ENCODE results near the gene GNAO1. TPM values are rescaled to one million over a fixed set of nuclear protein-coding genes. Genes with fewer than 3 reads are reported as not detected.

Gene GNAO1
- polyA plus RNA-seq, 1 of the 3 experiments (the other 2 are of a cell fraction) = 0.30 TPM

DNA sequence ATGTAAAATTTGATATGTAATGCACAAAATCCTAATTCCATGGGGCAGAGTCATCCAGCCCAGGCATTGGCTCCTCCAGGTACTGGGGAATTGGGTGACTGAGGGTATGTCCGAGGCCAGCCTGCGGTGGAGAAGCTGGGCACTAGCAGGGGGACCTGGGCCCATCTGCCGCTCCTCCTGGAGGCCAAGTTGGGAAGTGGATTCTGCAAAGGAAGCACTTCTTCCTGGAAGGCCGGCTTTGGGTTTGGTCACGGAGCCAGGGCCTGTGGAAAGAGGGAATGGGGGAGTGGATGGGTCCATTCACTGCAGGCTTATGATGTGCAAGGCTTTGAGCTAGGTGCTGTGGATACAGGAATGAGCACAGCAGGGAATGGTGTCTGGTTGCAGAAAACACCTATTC, 85.8 kb downstream of the GNAO1 start:
- H3K27ac ChIP-seq (ENCODE audit: low read depth in 2 of 2, low read length in 1 of 2) = no peak overlapping the region; a peak in 1 of 4 replicates
- no peak overlapping the region; a peak in 1 of 4 replicates for H3K4me3 ChIP-seq (ENCODE audit: low read depth in 2 of 2, low read length in 1 of 2)
- POLR2A ChIA-PET = interaction anchor here (1.8 kb wide), 1 partner anchor 13 kb away, joined by 8 read pairs; no protein-coding TSS in a partner anchor
- no peaks in the 10 kb centered on the region for H3K27me3 ChIP-seq (ENCODE audit: insufficient read depth)
- H3K9ac ChIP-seq = no peak overlapping the region
- H3K79me2 ChIP-seq (ENCODE audit: insufficient read depth) = no peaks in the 10 kb centered on the region
- H3F3A ChIP-seq (replicated peaks; ENCODE audit: insufficient read depth) = no peaks in the 10 kb centered on the region
- DNase-seq = peak; percentile 55
- no peaks in the 10 kb centered on the region for H3K36me3 ChIP-seq (replicated peaks in 1 of 2; ENCODE audit: control insufficient read depth in 1 of 2, insufficient read depth in 2 of 2, low read length in 1 of 2)
- H3K4me2 ChIP-seq = no peak overlapping the region
- TF ChIP-seq FOSL2 (IDR thresholded peaks at IDR 0.05; ENCODE audit: borderline replicate concordance, low read depth) (no peak), GABPA (IDR thresholded peaks at IDR 0.05; ENCODE audit: low read depth) (no peak), NRF1 (IDR thresholded peaks at IDR 0.05; ENCODE audit: low read depth, low read length) (no peak), RAD21 (IDR thresholded peaks at IDR 0.05; ENCODE audit: low read length) (peak; percentile 48), SMC3 (IDR thresholded peaks at IDR 0.05; ENCODE audit: low read depth, low read length) (peak; percentile 28; the same call in 1 of the 2 replicates), SIN3A (IDR thresholded peaks at IDR 0.05; ENCODE audit: borderline replicate concordance, low read depth, low read length) (no peak), TEAD4 (IDR thresholded peaks at IDR 0.05; ENCODE audit: borderline replicate concordance, insufficient read depth) (no peak), MEF2A (IDR thresholded peaks at IDR 0.05; ENCODE audit: borderline replicate concordance, low read depth) (no peak), JUND (IDR thresholded peaks at IDR 0.05) (no peak), FOXJ3 (CRISPR knock-in tag; IDR thresholded peaks at IDR 0.05) (no peak), MXI1 (IDR thresholded peaks at IDR 0.05; ENCODE audit: low read depth, low read length) (no peak), NFIC (IDR thresholded peaks at IDR 0.05; ENCODE audit: borderline replicate concordance) (no peak), EP300 (IDR thresholded peaks at IDR 0.05; ENCODE audit: borderline replicate concordance in 1 of 2, low read depth in 1 of 2, low read length in 1 of 2) (no peak), TAF1 (IDR thresholded peaks at IDR 0.05; ENCODE audit: borderline replicate concordance, low read depth, low read length) (no peak), ELF1 (IDR thresholded peaks at IDR 0.05) (no peak), FOXM1 (IDR thresholded peaks at IDR 0.05; ENCODE audit: low read depth) (no peak)
- TF ChIP-seq, protein P1, sequence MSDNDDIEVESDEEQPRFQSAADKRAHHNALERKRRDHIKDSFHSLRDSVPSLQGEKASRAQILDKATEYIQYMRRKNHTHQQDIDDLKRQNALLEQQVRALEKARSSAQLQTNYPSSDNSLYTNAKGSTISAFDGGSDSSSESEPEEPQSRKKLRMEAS (IDR thresholded peaks at IDR 0.05; ENCODE audit: low read depth) = no peak
- TF ChIP-seq, protein P2, sequence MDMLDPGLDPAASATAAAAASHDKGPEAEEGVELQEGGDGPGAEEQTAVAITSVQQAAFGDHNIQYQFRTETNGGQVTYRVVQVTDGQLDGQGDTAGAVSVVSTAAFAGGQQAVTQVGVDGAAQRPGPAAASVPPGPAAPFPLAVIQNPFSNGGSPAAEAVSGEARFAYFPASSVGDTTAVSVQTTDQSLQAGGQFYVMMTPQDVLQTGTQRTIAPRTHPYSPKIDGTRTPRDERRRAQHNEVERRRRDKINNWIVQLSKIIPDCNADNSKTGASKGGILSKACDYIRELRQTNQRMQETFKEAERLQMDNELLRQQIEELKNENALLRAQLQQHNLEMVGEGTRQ (IDR thresholded peaks at IDR 0.05; ENCODE audit: borderline replicate concordance, low read depth, low read length) = no peak
- TF ChIP-seq, protein P3, sequence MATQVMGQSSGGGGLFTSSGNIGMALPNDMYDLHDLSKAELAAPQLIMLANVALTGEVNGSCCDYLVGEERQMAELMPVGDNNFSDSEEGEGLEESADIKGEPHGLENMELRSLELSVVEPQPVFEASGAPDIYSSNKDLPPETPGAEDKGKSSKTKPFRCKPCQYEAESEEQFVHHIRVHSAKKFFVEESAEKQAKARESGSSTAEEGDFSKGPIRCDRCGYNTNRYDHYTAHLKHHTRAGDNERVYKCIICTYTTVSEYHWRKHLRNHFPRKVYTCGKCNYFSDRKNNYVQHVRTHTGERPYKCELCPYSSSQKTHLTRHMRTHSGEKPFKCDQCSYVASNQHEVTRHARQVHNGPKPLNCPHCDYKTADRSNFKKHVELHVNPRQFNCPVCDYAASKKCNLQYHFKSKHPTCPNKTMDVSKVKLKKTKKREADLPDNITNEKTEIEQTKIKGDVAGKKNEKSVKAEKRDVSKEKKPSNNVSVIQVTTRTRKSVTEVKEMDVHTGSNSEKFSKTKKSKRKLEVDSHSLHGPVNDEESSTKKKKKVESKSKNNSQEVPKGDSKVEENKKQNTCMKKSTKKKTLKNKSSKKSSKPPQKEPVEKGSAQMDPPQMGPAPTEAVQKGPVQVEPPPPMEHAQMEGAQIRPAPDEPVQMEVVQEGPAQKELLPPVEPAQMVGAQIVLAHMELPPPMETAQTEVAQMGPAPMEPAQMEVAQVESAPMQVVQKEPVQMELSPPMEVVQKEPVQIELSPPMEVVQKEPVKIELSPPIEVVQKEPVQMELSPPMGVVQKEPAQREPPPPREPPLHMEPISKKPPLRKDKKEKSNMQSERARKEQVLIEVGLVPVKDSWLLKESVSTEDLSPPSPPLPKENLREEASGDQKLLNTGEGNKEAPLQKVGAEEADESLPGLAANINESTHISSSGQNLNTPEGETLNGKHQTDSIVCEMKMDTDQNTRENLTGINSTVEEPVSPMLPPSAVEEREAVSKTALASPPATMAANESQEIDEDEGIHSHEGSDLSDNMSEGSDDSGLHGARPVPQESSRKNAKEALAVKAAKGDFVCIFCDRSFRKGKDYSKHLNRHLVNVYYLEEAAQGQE (IDR thresholded peaks at IDR 0.05; ENCODE audit: low read depth, low read length) = no peak
- TF ChIP-seq, protein P4, sequence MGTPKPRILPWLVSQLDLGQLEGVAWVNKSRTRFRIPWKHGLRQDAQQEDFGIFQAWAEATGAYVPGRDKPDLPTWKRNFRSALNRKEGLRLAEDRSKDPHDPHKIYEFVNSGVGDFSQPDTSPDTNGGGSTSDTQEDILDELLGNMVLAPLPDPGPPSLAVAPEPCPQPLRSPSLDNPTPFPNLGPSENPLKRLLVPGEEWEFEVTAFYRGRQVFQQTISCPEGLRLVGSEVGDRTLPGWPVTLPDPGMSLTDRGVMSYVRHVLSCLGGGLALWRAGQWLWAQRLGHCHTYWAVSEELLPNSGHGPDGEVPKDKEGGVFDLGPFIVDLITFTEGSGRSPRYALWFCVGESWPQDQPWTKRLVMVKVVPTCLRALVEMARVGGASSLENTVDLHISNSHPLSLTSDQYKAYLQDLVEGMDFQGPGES (IDR thresholded peaks at IDR 0.05; ENCODE audit: low read depth, low read length) = no peak
- TF ChIP-seq, protein P5, sequence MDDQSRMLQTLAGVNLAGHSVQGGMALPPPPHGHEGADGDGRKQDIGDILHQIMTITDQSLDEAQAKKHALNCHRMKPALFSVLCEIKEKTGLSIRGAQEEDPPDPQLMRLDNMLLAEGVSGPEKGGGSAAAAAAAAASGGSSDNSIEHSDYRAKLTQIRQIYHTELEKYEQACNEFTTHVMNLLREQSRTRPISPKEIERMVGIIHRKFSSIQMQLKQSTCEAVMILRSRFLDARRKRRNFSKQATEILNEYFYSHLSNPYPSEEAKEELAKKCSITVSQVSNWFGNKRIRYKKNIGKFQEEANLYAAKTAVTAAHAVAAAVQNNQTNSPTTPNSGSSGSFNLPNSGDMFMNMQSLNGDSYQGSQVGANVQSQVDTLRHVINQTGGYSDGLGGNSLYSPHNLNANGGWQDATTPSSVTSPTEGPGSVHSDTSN (IDR thresholded peaks at IDR 0.05) = no peak
- TF ChIP-seq, protein P6, sequence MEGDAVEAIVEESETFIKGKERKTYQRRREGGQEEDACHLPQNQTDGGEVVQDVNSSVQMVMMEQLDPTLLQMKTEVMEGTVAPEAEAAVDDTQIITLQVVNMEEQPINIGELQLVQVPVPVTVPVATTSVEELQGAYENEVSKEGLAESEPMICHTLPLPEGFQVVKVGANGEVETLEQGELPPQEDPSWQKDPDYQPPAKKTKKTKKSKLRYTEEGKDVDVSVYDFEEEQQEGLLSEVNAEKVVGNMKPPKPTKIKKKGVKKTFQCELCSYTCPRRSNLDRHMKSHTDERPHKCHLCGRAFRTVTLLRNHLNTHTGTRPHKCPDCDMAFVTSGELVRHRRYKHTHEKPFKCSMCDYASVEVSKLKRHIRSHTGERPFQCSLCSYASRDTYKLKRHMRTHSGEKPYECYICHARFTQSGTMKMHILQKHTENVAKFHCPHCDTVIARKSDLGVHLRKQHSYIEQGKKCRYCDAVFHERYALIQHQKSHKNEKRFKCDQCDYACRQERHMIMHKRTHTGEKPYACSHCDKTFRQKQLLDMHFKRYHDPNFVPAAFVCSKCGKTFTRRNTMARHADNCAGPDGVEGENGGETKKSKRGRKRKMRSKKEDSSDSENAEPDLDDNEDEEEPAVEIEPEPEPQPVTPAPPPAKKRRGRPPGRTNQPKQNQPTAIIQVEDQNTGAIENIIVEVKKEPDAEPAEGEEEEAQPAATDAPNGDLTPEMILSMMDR (IDR thresholded peaks at IDR 0.05) = 0 out of 2 replicates have a peak, but pooled peaks have one; percentile 22
- H3K9me2 ChIP-seq = no peaks in the 10 kb centered on the region
- H3K9me3 ChIP-seq = no peaks in the 10 kb centered on the region
- H3K4me1 ChIP-seq (ENCODE audit: control insufficient read depth in 1 of 2, insufficient read depth in 2 of 2, low read depth in 1 of 2, low read length in 1 of 2) = peaks cover 0 to 20% of the 10 kb centered on the region in 2 experiments; a peak in 1 of 4 replicates
- 60% methylated on average over 5 of the region's 5 CpGs for WGBS (ENCODE audit: low lambda C conversion rate)
- CTCF ChIA-PET = interaction anchor here (0.9 to 1.8 kb wide), 12 partner anchors 9 to 236 kb away, joined by 3 to 12 read pairs (median 4); no protein-coding TSS in a partner anchor
- H2AFZ ChIP-seq (ENCODE audit: low read depth) = no peak overlapping the region
- H4K20me1 ChIP-seq (ENCODE audit: insufficient read depth) = no peaks in the 10 kb centered on the region
